ENCODE results near the gene PER3. TPM values are rescaled to one million over a fixed set of nuclear protein-coding genes. Genes with fewer than 3 reads are reported as not detected.

Gene PER3
- total and polyA plus RNA-seq, 2 of the 8 experiments (the other 6 are each of a cell fraction or from before 2014, with no cell fraction given): 8.3 to 9.3 TPM

- Histone ChIP-seq H3K18ac (ENCODE audit: extremely low read depth, low read length) (no peak overlapping the region), H3K23ac (ENCODE audit: insufficient read length) (no peak overlapping the region), H2BK20ac (ENCODE audit: low read length) (no peak overlapping the region), H4K20me1 (replicated peaks in 1 of 2; ENCODE audit: control insufficient read depth in 1 of 2, insufficient read depth in 2 of 2, low read length in 2 of 2) (no peaks in the 10 kb centered on the region), H3K56ac (replicated peaks; ENCODE audit: insufficient read length, low read depth, low read length) (no peak overlapping the region), H2BK15ac (ENCODE audit: low read length) (no peak overlapping the region), H2BK12ac (ENCODE audit: low read depth, low read length) (no peak overlapping the region), H3K4ac (replicated peaks; ENCODE audit: insufficient read length, low read depth, low read length) (no peak overlapping the region), H3K36me3 (ENCODE audit: control insufficient read depth in 2 of 4, insufficient read depth in 4 of 4, low read length in 3 of 4) (peaks cover 0 to 6% (median 2%) of the 10 kb centered on the region in 4 experiments; a peak in 1 of 8 replicates), H3K27ac (ENCODE audit: low read depth, low read length) (no peak overlapping the region), H3K4me3 (ENCODE audit: extremely low read depth in 1 of 4, insufficient read depth in 2 of 4, low read depth in 3 of 4, low read length in 4 of 4) (no peak overlapping the region), H3K4me2 (ENCODE audit: insufficient read depth in 1 of 2, low read depth in 2 of 2, low read length in 2 of 2) (no peak overlapping the region), H4K91ac (replicated peaks; ENCODE audit: insufficient read length, low read length) (no peak overlapping the region), H3K4me1 (replicated peaks in 1 of 4; ENCODE audit: control insufficient read depth in 3 of 4, insufficient read depth in 4 of 4, low read length in 3 of 4) (no peaks in the 10 kb centered on the region; a peak in 1 of 7 replicates), H2BK5ac (ENCODE audit: low read depth, low read length) (no peak overlapping the region), H3K79me2 (ENCODE audit: control insufficient read depth in 1 of 2, insufficient read depth in 2 of 2, low read length in 2 of 2) (no peaks in the 10 kb centered on the region), H2BK120ac (replicated peaks; ENCODE audit: low read depth, low read length) (no peak overlapping the region), H3K23me2 (ENCODE audit: low read depth, low read length) (no peaks in the 10 kb centered on the region), H3K9ac (replicated peaks in 1 of 4; ENCODE audit: extremely low read depth in 1 of 4, low read depth in 3 of 4, low read length in 3 of 4) (no peak overlapping the region), H2AFZ (ENCODE audit: low read length) (no peak overlapping the region), H4K8ac (ENCODE audit: extremely low read depth, insufficient read depth, low read length) (no peak overlapping the region), H3K9me3 (ENCODE audit: insufficient read depth in 2 of 2, low read depth in 1 of 2, low read length in 1 of 2) (no peaks in the 10 kb centered on the region), H4K5ac (ENCODE audit: insufficient read length, low read depth, low read length) (no peak overlapping the region), H2AK5ac (ENCODE audit: low read depth, low read length) (no peak overlapping the region), H3K14ac (ENCODE audit: insufficient read length) (no peak overlapping the region), H3K27me3 (replicated peaks in 1 of 4; ENCODE audit: control insufficient read depth in 3 of 4, extremely low read depth in 1 of 4, insufficient read depth in 3 of 4, low read length in 3 of 4) (peaks cover 0 to 1% (median 0%) of the 10 kb centered on the region in 4 experiments; a peak in 1 of 7 replicates), H3K79me1 (ENCODE audit: low read depth, low read length) (no peaks in the 10 kb centered on the region)
- ChIA-PET POLR2A (ENCODE audit: partially characterized antibody) (no interaction called here), CTCF (ENCODE audit: partially characterized antibody) (interaction anchor here (0.9 to 1.6 kb wide), 2 partner anchors 35 to 128 kb away, joined by 3 read pairs; no protein-coding TSS in a partner anchor)
- FAIRE-seq (no peak), DNase-seq (ENCODE audit: low read depth in 1 of 2, low spot score in 2 of 2) (no peak)
- 83% methylated on average over 7 of the region's 7 CpGs; no CpG with 5 or more reads in 1 of the 2 experiments for WGBS, 2 experiments (ENCODE audit: extremely low coverage in 1 of 2, insufficient coverage in 1 of 2, insufficient read length in 1 of 2, insufficient replicate concordance in 2 of 2, low coverage in 1 of 2, low lambda C conversion rate in 2 of 2, missing lambda C conversion rate in 1 of 2)
- TF ChIP-seq CTBP2 (IDR thresholded peaks at IDR 0.05; ENCODE audit: borderline replicate concordance, insufficient read depth, insufficient read length, low read length) (no peak), SP4 (IDR thresholded peaks at IDR 0.05; ENCODE audit: low read length) (no peak), EP300 (IDR thresholded peaks at IDR 0.05; ENCODE audit: borderline replicate concordance in 1 of 2, low read depth in 2 of 2, low read length in 2 of 2) (no peak), POU5F1 (IDR thresholded peaks at IDR 0.05; ENCODE audit: low read depth, low read length) (no peak), RAD21 (IDR thresholded peaks at IDR 0.05 in 1 of 2, conservative IDR thresholded peaks at IDR 0.05 in 1 of 2; ENCODE audit: low read depth in 2 of 2, low read length in 2 of 2) (no peak), GTF2F1 (IDR thresholded peaks at IDR 0.05; ENCODE audit: borderline replicate concordance, low read depth, low read length) (no peak), PHF8 (conservative IDR thresholded peaks at IDR 0.05; ENCODE audit: low read depth, low read length) (no peak), SP2 (IDR thresholded peaks at IDR 0.05; ENCODE audit: low read length) (no peak), TAF1 (IDR thresholded peaks at IDR 0.05; ENCODE audit: low read depth, low read length) (no peak), SIX5 (IDR thresholded peaks at IDR 0.05; ENCODE audit: low read depth, low read length) (no peak), EGR1 (IDR thresholded peaks at IDR 0.05; ENCODE audit: borderline replicate concordance, low read depth, low read length) (no peak)
Observed at GRCh38 chr1:7846656-7847055, 62.6 kb downstream of the PER3 start.

All from H1 (cell line).